VCaP (cell line): ENCODE measurements around the gene ESPNL.

Experiments
- H3K27ac ChIP-seq: fragments of 450-650 bp; 2 replicates; pipeline ENCODE4 v1.5.1; 2017
- TF ChIP-seq, protein P1 (sequence below): fragments of 450-650 bp; conservative IDR thresholded peaks from 2 replicates; pipeline ENCODE4 v1.5.1; 2017; ENCODE audit warnings: mild to moderate bottlenecking, moderate library complexity

Gene ESPNL

DNA sequence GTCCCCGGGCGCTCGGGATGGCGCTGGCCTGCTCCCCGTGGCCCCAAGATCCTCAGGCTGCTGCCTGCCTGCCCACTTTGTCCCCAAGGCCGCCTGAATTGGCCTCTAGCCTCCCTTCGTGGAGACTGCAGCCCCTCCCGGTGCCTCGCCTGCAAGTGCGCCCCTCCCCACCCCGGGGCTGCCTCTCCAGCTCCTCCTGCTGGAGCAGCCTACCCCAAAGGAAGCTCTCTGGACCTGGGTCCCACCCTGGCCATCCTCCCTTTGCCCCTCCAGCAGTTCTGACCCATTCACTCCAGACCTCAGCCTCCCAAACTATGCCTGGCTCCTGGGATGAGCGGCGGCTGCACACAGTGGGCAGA is 6.2 kb downstream of the ESPNL start:
- peak overlapping the region; percentile 62; the same call in 1 of the 2 replicates for H3K27ac ChIP-seq
- TF ChIP-seq, protein P1, sequence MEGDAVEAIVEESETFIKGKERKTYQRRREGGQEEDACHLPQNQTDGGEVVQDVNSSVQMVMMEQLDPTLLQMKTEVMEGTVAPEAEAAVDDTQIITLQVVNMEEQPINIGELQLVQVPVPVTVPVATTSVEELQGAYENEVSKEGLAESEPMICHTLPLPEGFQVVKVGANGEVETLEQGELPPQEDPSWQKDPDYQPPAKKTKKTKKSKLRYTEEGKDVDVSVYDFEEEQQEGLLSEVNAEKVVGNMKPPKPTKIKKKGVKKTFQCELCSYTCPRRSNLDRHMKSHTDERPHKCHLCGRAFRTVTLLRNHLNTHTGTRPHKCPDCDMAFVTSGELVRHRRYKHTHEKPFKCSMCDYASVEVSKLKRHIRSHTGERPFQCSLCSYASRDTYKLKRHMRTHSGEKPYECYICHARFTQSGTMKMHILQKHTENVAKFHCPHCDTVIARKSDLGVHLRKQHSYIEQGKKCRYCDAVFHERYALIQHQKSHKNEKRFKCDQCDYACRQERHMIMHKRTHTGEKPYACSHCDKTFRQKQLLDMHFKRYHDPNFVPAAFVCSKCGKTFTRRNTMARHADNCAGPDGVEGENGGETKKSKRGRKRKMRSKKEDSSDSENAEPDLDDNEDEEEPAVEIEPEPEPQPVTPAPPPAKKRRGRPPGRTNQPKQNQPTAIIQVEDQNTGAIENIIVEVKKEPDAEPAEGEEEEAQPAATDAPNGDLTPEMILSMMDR = no peak

DNA sequence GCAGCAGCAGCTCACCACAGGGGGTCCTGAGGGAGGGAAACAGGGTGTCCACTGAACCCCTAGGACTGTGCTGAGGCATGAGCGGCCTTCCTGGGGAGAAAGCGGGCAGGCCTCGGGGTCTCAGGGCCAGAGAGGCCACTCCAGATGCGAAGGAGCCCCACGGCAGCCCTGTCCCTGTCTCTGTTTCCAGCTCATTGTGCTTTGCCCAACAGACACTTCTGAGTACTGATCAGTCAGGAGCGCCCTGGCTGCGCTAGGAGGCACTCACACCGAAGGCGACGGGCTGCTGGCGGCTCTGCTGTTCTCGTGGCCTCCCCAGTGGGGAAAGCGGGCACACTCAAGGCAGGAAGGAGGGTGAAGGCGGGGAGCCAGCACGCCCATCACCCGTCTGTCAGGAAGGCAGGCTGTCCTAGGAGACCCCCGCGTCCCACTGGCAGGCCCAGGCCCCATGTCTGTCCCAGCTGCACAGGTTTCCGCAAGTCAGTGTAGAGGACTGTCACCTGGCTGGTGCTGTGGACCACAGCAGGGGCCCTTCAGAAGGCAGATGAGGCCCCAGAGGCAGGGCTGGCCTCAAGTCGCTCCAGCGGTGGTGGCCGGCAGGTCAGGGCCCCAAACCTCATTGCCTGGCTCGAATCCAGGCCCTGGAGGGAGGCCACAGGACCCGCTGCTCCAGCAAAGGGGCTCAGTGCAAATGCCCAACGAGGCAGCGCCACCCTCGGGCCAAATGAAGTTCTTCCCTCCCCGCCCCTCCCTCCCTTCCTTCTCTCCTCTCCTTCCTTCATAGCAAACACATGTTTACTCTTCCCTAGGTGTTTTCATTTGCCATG is 6.8 kb downstream of the ESPNL start:
- peak overlapping the region; percentile 62; the same call in 1 of the 2 replicates for H3K27ac ChIP-seq
- TF ChIP-seq, protein P1 = peak; percentile 72

DNA sequence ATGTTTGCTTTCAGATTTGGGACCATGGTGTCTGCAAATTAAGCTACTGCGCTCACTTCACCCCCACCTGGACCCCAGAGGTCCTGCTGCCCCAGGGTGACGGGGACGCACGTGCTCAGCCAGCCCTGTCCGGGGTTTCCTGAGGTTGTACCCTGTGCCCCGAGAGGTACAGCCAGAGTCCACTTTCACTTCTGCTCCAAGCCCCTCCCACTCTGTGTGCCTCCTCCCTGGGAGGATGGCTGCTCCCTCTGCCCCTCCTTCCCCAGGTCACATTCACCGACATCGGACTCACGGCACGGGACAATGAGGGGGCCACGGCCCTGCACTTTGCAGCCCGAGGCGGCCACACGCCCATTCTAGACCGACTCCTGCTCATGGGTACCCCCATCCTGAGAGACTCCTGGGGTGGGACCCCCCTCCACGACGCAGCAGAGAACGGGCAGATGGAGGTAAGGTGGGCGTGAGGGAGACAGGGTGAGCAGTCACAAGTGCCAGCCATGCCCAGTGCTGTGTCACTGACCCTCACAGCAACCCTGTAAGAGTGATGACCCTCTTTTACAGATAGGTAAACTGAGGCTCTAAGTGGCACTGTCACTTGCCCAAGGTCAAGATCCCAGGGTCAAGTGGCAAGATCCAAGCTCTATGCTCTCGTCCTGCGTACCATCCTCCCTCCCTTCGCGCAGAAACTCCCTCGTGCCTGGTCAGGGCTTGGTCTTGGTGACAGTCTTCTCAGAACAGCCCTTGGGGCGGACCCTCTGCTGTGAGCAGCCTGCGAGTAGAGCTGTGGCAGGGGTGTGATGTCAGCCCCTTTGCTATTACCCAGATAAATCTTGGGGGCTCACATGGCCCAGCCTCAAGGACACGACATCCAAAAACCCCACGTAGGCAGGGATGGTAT is 7.6 kb downstream of the ESPNL start:
- TF ChIP-seq, protein P1 = peak; percentile 5; the same call in 1 of the 2 replicates
- H3K27ac ChIP-seq = peak overlapping the region; percentile 62; the same call in 1 of the 2 replicates

DNA sequence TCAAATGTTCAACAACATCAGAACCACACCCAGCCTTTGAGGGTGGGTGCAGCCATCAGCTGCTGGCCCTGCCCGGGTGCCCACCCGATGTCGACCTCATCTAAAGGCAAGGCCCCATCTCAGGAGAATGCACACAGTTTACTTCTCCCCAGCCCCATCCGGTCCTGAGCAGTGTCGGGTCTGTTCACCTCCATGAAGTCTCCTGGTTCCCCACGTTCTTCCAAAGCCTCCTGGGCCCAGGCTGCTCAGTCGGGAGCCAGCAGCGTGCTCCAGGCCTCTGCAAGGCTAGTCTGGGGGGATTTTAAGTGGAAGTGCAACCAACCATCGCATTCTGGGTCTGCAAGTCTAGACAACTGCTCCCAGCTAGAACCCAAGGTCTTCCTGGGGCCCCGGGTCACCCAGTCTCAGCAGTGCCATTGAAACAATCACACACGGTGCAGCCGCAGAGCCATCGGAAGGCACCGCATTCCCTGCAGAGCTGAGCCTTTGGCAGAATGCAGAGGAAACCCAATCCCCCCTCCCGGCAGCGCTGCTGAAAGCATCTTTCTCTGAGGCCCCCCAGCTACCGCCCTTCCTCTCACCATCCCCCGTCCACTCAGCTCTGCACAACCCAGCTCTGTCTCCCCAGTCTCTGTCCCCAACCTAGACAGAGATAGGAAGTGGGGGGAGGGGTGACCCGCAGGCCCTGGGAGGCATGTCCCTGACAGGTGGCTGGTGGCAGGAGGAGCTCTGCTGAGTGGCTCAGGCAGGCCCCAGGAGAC is 8.5 kb downstream of the ESPNL start:
- H3K27ac ChIP-seq = no peak overlapping the region
- TF ChIP-seq, protein P1 = no peak

DNA sequence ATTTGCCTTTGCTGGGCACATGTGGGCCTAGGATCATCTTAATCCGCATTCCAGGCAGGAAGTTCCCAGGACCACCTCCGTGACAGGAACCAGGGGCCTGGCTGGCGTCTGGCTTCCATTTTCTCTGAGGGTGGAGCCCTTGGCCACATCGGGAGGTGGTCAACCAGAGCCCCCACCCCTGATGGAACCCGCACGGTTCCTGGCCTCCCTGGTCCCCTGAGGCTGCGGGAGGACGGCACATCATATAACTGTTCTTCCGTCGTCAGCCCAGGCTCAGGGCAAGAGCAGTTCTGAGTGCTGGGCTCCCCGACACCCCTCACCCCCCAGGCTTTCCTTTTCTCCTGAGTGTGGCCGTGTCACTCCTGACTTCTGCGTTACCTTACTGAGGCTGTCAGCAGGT is 13.5 kb downstream of the ESPNL start:
- TF ChIP-seq, protein P1 = no peak

DNA sequence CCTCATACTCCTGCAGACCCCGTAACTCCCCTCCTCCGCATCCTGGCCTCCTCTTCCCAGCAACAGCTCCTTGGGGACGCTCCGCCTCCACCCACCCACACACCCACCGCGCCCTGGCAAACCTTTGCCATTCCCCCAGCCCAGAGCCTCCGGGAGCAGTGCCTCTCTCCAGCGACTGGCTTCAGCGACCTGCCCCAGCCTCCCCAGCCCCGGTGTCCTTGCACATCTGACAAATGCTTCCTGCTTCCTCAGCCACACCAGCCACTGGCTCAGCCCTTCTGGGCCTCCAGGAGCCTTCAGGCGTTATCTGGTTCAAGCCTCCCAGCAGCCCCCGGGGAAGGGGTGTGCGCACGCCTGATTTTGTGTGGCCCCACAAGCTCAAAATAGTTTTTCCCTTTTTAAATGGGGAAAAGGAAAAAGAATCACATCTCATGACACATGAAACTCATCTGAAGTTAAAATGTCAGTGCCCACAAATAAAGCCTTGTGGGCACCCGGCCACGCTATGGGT is 14.2 kb downstream of the ESPNL start:
- no peak overlapping the region for H3K27ac ChIP-seq
- TF ChIP-seq, protein P1 = no peak

More for the DNA sequence above, 13.5 kb downstream of the ESPNL start:
- H3K27ac ChIP-seq = no peak overlapping the region
